NCI-H2029 (cell line): Measurements from ENCODE around the gene NAXD.
"Not testable (repeated sequence)": the region's sequence is repeated elsewhere in the genome, so short reads cannot be mapped to it uniquely, and the experiment has no call there.

Experiments used
- DNase-seq: peaks from one replicate; lab custom pipeline; 2025; lab: John Stamatoyannopoulos, UW

The NAXD gene

DNA sequence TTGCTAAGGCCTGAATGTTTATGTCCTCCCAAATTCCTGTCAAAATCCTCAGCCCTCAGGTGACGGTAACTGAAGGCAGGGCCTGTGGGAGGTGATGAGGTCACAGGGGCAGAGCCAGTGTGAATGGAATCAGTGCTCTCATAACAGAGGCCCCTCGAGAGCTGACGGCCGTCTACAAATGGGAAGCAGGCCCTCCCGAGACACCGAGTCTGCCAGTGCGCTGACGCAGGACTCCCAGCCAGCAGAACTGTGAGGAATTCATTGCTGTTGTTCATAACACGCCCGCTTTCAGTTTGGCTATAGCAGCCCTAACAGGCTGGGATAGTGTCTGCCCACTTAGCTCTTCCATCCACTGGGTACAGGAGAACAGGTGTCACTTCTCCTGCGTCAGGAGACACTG lies 49.3 kb downstream of the NAXD start:
- no peak for DNase-seq

DNA sequence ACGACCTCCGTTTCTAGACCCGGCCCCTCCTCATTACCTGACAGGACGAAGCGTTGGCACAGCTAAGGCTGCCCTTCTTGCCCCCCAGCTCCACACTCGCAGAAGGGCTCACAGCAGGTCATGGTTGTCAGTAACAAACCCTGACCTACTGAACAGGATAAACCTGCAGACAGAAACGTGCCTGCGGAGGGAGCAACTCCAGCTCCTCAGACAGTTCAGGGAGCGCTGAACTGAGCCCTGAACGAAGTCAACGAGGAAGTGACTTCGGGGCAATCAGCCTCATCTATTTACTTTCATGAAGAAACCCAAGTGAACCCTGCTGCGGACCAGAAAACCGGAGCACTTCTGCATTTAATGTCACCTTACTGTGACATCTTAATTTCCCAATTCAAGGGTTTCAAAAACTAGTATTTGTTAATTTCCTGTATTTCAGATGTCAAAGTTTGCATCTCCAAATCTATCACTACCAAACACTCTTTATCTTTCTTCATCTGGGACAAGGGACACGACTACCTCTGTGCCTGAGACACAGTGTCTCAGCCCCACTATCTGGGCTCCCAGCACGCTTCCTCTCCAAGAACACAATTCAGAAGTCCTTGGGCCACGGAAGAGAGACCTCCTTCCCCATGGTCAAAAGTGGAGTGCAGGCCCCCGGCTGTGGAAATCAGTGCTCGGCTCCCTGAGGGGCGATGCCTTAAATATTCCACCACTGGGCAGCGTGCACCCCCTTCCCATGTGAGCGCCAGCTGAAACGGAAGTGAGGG lies 50.3 kb downstream of the NAXD start:
- no peak for DNase-seq

DNA sequence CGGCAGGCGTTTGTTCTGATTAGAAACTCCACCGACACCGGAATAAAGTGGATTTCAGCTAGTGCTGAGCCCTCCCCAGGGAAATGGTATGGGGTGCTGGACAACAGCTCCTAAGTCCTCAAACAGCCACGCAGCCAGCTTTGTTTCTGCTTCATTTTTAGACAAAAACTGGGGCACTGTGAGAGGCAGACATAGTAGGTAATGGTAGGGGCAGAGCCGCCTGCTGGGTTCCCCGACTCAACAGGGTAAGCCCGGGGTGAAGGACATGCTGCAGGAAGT lies 50.8 kb downstream of the NAXD start:
- no peak for DNase-seq

DNA sequence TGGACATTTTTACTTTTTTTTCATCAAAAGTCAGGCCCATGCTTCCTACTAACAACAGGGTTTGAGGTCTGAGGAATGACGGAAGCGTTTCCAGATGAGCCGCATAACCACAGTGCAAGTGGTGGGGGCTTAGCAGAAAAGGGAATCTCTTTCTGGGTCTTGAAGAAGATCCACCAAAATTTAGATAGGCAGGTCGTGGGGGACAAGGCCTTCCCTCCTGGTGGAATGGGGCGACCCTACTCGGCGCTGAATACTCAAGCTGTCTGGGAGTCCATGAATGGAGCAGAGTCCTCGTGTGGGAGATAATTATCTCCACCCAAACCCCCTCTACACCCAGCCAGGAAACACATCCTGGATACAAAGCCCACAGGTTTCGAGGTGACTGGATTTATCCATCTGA lies 53.7 kb downstream of the NAXD start:
- DNase-seq = no peak

DNA sequence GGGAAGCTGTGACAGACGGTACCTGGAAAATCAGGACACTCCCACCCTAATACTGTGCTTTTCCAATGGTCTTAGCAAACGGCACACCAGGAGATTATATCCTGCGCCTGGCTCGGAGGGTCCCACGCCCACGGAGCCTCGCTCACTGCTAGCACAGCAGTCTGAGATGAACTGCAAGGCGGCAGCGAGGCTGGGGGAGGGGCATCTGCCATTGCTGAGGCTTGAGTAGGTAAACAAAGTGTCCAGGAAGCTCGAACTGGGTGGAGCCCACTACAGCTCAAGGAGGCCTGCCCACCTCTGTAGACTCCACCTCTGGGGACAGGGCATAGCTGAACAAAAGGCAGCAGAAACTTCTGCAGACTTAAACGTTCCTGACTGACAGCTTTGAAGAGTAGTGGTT lies 54.5 kb downstream of the NAXD start:
- not testable (repeated sequence) for DNase-seq

- no peak for DNase-seq
These were observed 61.5 kb downstream of the NAXD start for GRCh38 chr13:110676595-110677587.

DNA sequence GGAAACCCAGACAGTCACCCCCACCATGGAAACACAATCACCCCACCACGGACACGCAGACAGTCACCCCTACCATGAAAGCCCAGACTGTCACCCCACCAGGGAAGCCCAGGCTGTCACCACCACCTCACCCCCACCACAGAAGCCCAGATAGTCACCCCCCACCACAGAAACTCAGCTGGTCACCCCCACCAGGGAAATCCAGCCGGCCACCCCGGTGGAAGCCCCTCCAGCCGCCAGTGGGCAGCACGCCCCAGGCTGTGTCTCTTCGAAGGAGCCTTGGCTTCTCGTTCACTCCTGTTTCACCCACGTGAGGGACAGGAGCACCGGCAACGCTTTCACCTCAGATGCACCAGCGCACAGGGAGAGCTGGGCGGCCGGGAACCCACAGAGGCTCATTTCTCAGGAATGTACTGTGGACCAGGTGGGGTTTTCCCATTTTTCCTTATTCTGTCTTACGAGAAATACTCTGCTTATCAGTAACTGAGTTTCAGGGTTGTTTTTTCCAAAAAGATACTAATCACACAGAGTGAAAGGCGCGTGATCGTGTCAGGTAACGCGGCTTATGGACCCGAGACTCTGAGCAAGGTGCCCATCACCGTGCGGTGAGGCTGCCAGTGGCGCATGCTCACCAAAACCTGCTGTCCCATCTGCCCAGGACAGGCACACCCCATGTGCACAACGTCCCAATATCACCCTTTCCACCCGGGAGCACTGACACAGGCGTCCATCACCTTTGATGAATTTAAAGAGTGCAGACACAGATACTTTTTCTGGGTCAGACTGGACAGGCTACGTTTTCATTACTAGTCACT lies 62.6 kb downstream of the NAXD start:
- DNase-seq = no peak

DNA sequence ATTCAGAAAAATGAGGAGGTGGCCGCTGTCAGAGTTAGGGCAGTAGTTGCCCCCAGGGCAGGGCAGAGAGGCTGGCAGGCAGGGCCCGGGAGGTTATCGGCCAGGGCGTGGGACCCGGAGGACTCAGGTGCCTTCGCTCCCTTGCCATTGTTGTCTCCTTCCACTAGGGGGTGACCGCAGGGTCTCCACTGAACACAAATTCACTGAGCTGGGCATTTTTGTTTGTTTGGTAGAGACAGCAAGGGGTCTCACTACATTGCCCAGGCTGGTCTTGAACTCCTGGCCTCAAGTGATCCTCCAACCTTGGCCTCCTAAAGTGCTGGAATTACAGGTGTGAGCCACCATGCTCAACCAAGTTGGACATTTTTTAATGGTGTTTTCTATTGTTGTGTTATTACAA lies 65.5 kb downstream of the NAXD start:
- DNase-seq = no peak

DNA sequence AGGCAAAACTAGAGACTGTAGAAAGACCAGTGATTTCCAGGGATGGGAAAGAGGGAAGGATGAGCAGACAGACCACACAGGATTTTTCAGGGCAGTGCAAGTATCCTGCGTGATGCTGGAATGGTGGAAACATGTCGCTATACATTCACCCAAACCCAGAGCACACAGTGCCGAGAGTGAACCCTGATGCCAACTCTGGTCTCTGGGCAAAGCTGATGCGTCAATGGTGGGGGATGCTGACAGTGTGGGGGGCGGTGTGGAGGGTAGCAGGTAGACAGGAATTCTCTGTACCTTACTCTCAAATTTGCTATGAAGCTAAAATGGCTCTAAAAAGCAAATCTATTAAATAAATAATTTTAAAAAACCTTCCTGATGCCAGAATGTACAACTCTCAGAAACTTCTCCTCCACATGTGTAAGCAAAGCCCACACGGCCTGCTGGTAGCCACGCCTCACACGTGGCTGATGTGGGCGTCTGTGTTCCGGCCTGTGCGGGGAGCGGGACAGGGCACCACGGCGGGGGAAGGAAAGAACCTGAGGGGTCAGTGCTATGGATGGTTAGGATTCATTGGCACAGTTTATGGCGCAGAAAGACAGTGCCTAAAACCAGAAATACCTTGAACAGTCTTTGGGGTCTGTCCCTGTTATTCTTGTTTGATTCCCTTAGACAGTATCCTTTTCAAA lies 66.7 kb downstream of the NAXD start:
- DNase-seq = no peak

DNA sequence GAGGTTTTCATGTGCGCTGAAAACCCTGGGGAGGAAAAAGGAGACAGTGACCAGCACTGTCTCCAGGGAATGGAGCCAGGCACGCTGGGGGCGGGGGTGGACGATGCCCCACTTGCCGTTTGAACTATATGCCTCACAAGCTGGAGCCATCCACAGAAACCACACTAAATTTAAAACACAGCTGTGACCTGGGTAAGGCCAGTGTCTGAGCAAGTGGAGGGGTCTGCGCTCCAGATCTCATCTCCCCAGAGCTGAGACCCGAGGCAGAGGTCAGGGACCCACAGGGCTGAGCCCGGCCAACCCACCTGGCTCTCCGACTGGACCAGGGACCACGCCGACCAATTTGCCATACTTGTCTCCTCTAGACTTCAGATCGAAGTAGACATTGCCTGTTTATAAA lies 67.4 kb downstream of the NAXD start:
- no peak for DNase-seq

DNA sequence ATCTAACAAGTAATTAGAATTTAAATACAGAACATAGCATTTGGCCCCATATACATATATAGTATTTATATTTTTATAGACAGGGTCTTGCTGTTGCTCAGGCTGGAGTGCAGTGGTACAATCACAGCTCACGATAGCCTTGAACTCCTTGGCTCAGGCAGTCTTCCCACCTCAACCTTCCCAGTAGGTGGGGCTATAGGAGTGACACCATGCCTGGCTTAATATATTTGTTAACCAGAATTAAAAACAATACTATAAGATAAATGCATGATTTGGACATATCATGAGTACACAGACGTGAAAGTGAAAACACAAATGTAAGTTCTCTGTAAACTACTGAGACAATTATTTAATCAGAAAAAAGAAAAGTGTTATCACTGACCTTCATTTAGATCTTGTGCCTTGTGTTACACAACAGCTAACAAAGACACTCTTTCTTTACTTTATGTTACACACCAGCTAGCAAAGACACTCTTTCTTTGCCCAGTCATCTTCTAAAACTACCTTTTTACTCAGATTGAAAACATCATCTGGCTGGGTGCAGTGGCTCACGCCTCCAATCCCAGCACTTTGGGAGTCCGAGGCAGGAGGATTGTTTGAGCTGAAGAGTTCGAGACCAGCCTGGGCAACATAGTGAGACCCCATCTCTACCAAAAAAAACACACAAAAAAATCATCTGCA lies 68.0 kb downstream of the NAXD start:
- no peak for DNase-seq

DNA sequence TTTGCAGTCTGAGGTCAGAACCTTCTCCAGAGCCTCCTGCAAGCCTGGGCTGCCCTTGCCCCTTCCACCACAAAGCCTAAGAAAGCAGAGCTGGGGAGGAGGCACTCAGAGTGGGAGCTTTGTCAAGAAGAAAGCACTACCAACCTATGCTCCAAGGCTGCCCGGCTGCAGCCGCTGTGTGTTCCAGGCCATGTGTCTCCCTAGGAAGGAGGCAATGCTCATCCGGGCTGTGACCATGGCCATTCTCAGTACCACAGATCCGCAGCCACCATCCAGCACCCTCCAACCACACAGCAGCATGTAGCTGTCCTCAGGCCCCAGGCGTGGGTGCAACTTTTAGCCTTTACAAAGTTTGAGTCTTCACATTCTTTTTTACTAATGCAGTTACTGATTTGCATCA lies 68.6 kb downstream of the NAXD start:
- no peak for DNase-seq

DNA sequence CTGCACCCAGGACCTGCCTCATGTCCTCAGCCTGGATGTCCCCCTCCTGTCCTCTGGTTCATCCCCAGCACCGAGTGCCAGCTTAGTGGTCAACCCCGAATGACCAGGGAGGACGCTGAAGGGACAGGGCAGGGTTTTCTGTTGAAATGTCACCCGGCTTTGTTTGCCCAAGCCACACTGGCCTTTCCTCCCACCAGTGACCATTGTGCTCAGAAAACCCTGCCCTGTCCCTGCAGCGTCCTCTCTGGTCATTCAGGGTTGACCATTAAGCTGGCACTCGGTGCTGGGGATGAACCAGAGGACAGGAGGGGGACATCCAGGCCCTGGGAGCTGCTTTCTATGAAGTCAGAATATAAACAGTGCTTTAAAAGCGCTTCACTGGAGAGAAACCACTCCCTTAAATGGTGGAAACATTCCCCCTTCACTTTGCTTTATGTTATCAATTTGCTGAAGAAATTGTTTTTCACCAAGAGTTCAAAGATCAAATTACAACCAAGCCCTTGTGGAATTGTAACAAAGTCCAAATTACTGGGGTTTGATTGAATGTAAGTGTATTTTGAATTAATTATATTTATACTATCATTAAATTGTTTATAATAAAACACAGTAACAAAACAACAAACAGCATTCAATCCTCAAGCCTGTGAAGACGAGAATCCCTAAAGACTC lies 69.2 kb downstream of the NAXD start:
- no peak for DNase-seq

GRCh38 chr13:110685305-110686020 lies 70.1 kb downstream of the NAXD start:
- DNase-seq = no peak

DNA sequence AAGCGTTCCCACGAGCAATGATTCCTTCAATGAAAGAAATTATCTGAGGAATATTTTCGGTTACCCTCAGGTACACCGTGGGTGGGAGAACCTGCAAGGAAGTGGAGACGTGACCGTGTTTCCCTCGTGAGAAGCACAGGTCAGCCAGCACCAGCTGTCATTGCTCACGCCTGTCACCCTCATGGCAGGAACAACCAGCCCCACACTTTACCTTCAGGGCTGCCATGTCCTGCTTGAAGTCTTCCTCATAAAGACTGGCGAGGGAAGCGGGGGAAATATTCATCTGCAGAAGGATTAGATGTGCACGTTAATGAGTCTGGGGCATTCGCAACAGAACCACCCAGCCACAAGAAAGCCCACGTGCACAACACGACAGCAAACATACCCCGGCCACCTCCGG lies 72.4 kb downstream of the NAXD start:
- DNase-seq = no peak

- no peak for DNase-seq
These were observed 73.7 kb downstream of the NAXD start for GRCh38 chr13:110689041-110689440.
